ENCODE results near the gene NFIB. TPM values are rescaled to one million over a fixed set of nuclear protein-coding genes. Genes with fewer than 3 reads are reported as not detected.

NFIB gene
- total RNA-seq, 2 donors from 2014 or later, result 74.4 to 80.1 TPM

DNA sequence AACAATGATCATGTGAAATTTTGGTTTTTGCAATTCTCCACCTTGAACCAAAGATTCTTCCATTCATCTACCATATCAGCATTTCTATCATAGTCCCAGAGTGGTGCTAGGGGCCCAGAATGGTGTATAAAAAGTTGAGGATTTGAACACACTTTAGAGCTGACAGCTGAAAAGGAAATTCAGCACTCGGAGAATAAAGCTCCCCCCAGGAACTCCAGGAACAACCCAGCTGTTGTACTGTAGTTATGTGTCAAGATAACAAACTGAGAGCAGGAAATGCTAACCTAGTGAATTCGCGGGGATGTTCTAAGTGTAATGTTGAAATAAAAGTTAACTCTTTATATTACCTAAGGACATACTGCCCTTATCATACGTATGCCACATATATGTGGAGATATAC lies 216.7 kb downstream of the NFIB start:
- TF ChIP-seq CTCF (IDR thresholded peaks at IDR 0.05), result no peak
- Histone ChIP-seq H3K27me3 (no peaks in the 10 kb centered on the region), H3K4me3 (peak overlapping the region in 1 of 2 donors; percentile 26), H3K27ac (peak overlapping the region; percentile 73 to 77), H3K36me3 (no peaks in the 10 kb centered on the region), H3K9me3 (no peaks in the 10 kb centered on the region), H3K4me1 (peaks cover 0 to 51% of the 10 kb centered on the region in 2 donors)
- DNase-seq (ENCODE audit: low spot score), result no peak

GRCh38 chr9:14096258-14096922 lies 217.6 kb downstream of the NFIB start:
- no peak for TF ChIP-seq CTCF (IDR thresholded peaks at IDR 0.05)
- Histone ChIP-seq H3K4me1 (peaks cover 0 to 51% of the 10 kb centered on the region in 2 donors), H3K9me3 (no peaks in the 10 kb centered on the region), H3K27ac (peak overlapping the region; percentile 73 to 77), H3K27me3 (no peaks in the 10 kb centered on the region), H3K36me3 (no peaks in the 10 kb centered on the region), H3K4me3 (peak overlapping the region in 1 of 2 donors; percentile 26)
- no peak for DNase-seq (ENCODE audit: low spot score)

- Histone ChIP-seq H3K27ac (peak overlapping the region; percentile 73 to 77), H3K4me1 (peaks cover 0 to 51% of the 10 kb centered on the region in 2 donors), H3K4me3 (no peak overlapping the region), H3K36me3 (no peaks in the 10 kb centered on the region), H3K27me3 (no peaks in the 10 kb centered on the region), H3K9me3 (no peaks in the 10 kb centered on the region)
- no peak for TF ChIP-seq CTCF (IDR thresholded peaks at IDR 0.05)
- DNase-seq (ENCODE audit: low spot score), result no peak
Measured at GRCh38 chr9:14095277-14095676, 218.7 kb downstream of the NFIB start.

GRCh38 chr9:14094491-14094890 lies 219.4 kb downstream of the NFIB start:
- TF ChIP-seq CTCF (IDR thresholded peaks at IDR 0.05), result no peak
- no peaks in the 10 kb centered on the region for H3K9me3 ChIP-seq
- no peak overlapping the region for H3K27ac ChIP-seq
- H3K36me3 ChIP-seq, result no peaks in the 10 kb centered on the region
- no peaks in the 10 kb centered on the region for H3K27me3 ChIP-seq
- H3K4me1 ChIP-seq, result peaks cover 0 to 48% of the 10 kb centered on the region in 2 donors
- no peak overlapping the region for H3K4me3 ChIP-seq
- DNase-seq (ENCODE audit: low spot score), result no peak

- no peak overlapping the region for H3K27ac ChIP-seq
- no peak for TF ChIP-seq CTCF (IDR thresholded peaks at IDR 0.05)
- no peaks in the 10 kb centered on the region for H3K27me3 ChIP-seq
- no peak for DNase-seq (ENCODE audit: low spot score)
- no peak overlapping the region for H3K4me3 ChIP-seq
- no peaks in the 10 kb centered on the region for H3K36me3 ChIP-seq
- peaks cover 0 to 32% of the 10 kb centered on the region in 2 donors for H3K4me1 ChIP-seq
- H3K9me3 ChIP-seq, result no peaks in the 10 kb centered on the region
Measured at GRCh38 chr9:14092344-14092743, 221.6 kb downstream of the NFIB start.
